NB4 (cell line): ENCODE results near the gene HIBCH.
"Not testable (repeated sequence)": the region's sequence is repeated elsewhere in the genome, so short reads cannot be mapped to it uniquely, and the experiment has no call there.

Source experiments
- DNase-seq: peaks from one replicate; pipeline ENCODE4 v3.0.0; 2010; ENCODE audit warnings: low read depth
- H3K4me3 ChIP-seq: one replicate; pipeline ENCODE4 v1.5.1; 2011; ENCODE audit warnings: mild to moderate bottlenecking, low read depth, low read length, moderate library complexity
- MAX ChIP-seq: IDR thresholded peaks from 2 replicates; pipeline ENCODE4 v1.6.1; 2011; ENCODE audit warnings: low read depth, low read length
- MYC ChIP-seq: IDR thresholded peaks from 2 replicates; pipeline ENCODE4 v1.6.1; 2011; ENCODE audit warnings: low read depth, low read length
- POLR2A ChIP-seq: IDR thresholded peaks from 2 replicates; pipeline ENCODE4 v1.6.1; 2011; ENCODE audit warnings: mild to moderate bottlenecking; ENCODE audit not compliant: insufficient read length; ENCODE audit errors: extremely low read depth
- TF ChIP-seq, protein P1 (sequence below): IDR thresholded peaks from one replicate; pipeline ENCODE4 v1.5.1; 2012; ENCODE audit warnings: low read depth, low read length

HIBCH gene

GRCh38 chr2:190169221-190170072, 150.2 kb downstream of the HIBCH start:
- no peak for DNase-seq
- TF ChIP-seq POLR2A = no peak
- no peak for TF ChIP-seq MAX
- TF ChIP-seq, protein P1, sequence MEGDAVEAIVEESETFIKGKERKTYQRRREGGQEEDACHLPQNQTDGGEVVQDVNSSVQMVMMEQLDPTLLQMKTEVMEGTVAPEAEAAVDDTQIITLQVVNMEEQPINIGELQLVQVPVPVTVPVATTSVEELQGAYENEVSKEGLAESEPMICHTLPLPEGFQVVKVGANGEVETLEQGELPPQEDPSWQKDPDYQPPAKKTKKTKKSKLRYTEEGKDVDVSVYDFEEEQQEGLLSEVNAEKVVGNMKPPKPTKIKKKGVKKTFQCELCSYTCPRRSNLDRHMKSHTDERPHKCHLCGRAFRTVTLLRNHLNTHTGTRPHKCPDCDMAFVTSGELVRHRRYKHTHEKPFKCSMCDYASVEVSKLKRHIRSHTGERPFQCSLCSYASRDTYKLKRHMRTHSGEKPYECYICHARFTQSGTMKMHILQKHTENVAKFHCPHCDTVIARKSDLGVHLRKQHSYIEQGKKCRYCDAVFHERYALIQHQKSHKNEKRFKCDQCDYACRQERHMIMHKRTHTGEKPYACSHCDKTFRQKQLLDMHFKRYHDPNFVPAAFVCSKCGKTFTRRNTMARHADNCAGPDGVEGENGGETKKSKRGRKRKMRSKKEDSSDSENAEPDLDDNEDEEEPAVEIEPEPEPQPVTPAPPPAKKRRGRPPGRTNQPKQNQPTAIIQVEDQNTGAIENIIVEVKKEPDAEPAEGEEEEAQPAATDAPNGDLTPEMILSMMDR = no peak
- TF ChIP-seq MYC = no peak
- H3K4me3 ChIP-seq = no peak overlapping the region

DNA sequence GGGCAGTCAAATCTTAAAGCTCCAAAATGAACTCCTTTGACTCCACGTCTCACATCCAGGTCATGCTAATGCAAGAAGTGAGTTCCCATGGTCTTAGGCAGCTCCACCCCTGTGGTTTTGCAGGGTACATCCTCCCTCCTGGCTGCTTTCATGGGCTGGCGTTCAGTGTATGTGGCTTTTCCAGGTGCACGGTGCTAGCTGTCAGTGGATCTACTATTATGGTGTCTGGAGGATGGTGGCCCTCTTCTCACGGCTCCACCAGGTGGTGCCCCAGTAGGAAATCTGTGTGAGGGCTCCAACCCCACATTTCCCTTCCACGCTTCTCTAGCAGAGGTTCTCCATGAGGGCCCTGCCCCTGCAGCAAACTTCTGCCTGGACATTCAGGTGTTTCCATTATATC, 151.9 kb downstream of the HIBCH start:
- H3K4me3 ChIP-seq = no peak overlapping the region
- no peak for DNase-seq
- no peak for TF ChIP-seq POLR2A
- TF ChIP-seq MAX = no peak
- no peak for TF ChIP-seq MYC
- TF ChIP-seq, protein P1 = no peak

- H3K4me3 ChIP-seq = no peak overlapping the region
- TF ChIP-seq POLR2A = no peak
- TF ChIP-seq, protein P1 = no peak
- TF ChIP-seq MAX = no peak
- TF ChIP-seq MYC = no peak
- no peak for DNase-seq
These were observed 154.1 kb downstream of the HIBCH start for GRCh38 chr2:190165491-190165890.

GRCh38 chr2:190162851-190163250, 156.8 kb downstream of the HIBCH start:
- H3K4me3 ChIP-seq = no peak overlapping the region
- DNase-seq = no peak
- TF ChIP-seq MAX (no peak), POLR2A (no peak), MYC (no peak)
- TF ChIP-seq, protein P1 = no peak

DNA sequence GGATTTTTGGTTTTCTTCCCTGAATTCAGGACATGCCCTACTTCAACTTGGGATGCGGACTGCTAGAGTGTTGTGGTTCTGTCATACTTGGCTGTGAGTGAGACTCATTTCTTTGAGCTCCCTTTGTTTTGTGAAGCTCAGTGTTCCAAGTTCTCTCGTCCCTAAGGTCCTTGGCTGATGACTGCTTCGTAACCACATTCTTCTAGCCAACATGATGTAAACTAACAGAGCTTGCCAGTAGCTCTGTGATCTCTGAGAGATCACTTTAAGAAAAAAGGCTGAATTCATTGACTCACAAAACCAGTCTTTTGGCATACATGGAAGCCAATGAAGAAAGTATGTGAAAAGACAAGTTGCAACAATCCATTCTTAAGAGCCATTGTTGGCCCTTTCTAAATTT, 160.2 kb downstream of the HIBCH start:
- DNase-seq = no peak
- H3K4me3 ChIP-seq = no peak overlapping the region
- no peak for TF ChIP-seq MAX
- no peak for TF ChIP-seq MYC
- no peak for TF ChIP-seq POLR2A

DNA sequence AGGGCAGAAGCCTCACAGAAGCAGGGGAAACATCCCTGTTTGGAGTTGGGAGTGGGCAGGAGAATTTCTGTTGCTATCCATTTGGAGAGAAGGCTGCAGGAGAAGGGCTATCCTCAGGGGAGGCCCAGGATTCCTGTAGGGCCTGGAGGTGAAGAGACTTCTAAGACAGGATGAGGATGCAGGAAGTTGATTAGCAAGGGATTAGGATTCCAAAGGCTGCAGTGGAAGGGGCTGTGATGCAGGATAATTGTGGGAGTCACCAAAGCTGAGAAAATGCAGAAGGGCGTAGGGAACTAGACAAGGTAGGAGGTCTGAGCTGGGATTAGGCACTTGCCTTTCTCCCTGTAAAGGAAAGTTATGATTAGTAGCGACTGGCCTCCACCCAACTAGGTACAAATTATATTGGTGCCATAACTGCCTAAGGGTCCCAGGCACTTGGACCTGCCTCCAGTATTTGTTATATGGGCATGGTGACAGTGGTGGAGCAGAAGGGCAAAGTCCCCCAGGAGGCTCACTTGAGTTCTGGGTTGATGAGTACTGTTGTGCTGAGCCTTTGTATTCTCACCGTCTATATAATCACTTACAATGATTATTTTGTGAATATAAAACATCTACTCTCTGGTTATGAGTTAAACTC, 160.7 kb downstream of the HIBCH start:
- DNase-seq = no peak
- no peak overlapping the region for H3K4me3 ChIP-seq
- no peak for TF ChIP-seq MAX
- no peak for TF ChIP-seq MYC
- no peak for TF ChIP-seq POLR2A
- TF ChIP-seq, protein P1 = no peak

DNA sequence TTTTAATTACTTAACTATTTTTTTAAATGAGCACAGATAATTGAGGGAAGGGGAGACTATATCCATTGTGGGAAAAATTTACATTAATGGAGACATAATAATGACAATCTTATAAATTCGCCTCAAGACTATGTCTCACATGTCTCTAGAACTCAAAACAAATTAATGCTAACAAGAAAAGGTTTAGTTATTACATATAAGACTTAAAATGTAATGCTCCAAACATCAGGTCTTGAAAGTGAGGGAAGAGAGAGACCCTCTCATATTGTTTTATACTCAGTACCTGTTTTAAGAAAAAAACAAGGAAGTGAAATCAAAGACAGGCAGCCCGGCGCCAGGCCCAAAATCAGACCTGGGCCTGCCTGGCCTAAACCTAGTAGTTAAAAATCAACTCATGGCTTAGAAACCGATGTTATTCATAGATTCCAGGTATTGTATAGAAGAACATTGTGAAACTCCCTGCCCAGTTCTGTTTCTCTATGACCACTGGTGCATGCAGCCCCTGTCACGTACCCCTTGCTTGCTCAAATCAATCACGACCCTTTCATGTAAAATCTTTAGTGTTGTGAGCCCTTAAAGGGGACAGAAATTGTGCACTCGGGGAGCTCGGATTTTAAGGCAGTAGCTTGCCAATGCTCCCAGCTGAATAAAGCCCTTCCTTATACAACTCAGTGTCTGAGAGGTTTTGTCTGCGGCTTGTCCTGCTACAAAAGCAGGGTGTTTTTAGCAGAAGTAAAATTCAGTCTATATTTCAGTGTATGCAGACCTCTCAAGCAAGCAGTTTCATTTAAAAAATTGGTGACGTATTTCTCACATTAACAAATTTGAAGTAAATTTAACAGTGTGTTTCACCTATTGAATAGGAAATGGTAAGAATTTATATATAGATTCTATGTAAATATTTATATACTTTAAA, 161.8 kb downstream of the HIBCH start:
- not testable (repeated sequence) for H3K4me3 ChIP-seq, DNase-seq
